GM18909 (cell line): ENCODE measurements around the gene PRKCA.

Source experiments
- ATAC-seq: cut with Tn5 transposase; IDR thresholded peaks from one replicate; pipeline ENCODE4 v1.9.1; 2021; ENCODE audit warnings: mild to moderate bottlenecking; ENCODE audit not compliant: unreplicated experiment, poor library complexity

The PRKCA gene

DNA sequence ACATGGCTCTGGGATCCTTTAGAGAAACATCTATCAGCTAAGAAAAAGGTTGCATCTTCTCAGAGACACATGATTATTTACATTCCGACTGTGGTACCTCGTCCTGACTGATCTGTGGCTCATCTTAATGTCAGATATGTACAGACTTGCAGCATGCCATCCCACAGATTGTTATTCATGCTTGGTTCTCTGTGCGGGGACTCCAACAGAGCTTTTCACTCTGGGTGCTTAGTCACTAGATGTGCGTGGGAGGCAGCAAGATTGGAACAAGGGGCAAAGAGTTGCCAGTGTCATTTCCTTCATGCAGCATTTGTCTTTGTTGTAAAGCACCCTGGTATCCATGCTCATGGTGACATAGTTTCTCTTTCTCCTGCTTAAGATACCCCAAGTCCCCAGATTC lies 353.4 kb downstream of the PRKCA start:
- ATAC-seq = no peak

- no peak for ATAC-seq
These were observed 359.2 kb downstream of the PRKCA start for GRCh38 chr17:66661411-66662256.

- no peak for ATAC-seq
These were observed 360.1 kb downstream of the PRKCA start for GRCh38 chr17:66662496-66662895.

- ATAC-seq = no peak
These were observed 360.7 kb downstream of the PRKCA start for GRCh38 chr17:66663041-66663606.

DNA sequence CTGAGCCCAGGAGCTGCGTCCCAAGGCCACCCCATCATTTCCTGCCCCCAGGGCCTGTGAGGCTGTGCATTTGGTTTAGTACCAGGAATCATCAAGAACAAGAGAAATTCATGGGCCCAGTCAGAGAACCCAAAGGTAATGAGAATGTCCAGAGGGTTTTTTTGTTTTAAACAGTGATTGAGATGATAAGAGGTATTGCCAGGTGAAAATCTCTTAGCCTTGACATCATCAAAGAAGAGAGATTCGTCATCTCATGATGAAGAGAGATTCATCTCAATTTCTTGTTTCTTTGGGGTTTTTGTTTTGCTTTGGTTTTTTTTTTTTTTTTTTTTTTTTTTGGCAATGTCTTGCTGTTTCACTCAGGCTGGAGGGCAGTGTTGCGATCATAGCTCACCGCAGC lies 361.9 kb downstream of the PRKCA start:
- ATAC-seq = no peak

DNA sequence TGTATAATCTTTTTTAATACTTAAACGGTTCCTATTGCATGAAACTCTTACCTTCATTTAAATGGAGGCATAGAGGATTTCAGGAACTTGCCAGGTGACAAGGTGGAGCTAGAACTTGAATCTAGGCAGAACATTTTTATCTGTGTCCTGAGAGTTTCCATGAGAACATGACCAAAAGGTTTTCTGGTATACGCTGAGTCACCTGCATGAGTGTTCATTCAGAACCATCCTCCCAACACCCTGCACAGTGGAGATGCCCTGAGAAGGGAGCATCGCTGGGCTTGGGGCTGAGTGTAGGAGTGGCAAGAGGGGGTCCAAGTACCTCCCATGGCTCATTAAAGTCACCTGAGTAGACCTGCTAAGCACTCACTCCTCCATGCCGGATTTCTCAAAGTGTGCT lies 362.8 kb downstream of the PRKCA start:
- ATAC-seq = no peak

- no peak for ATAC-seq
These were observed 364.7 kb downstream of the PRKCA start for GRCh38 chr17:66667090-66667489.

GRCh38 chr17:66667491-66668030 lies 365.1 kb downstream of the PRKCA start:
- ATAC-seq = no peak

GRCh38 chr17:66670206-66670605 lies 367.8 kb downstream of the PRKCA start:
- no peak for ATAC-seq

- no peak for ATAC-seq
These were observed 368.7 kb downstream of the PRKCA start for GRCh38 chr17:66671156-66671555.

DNA sequence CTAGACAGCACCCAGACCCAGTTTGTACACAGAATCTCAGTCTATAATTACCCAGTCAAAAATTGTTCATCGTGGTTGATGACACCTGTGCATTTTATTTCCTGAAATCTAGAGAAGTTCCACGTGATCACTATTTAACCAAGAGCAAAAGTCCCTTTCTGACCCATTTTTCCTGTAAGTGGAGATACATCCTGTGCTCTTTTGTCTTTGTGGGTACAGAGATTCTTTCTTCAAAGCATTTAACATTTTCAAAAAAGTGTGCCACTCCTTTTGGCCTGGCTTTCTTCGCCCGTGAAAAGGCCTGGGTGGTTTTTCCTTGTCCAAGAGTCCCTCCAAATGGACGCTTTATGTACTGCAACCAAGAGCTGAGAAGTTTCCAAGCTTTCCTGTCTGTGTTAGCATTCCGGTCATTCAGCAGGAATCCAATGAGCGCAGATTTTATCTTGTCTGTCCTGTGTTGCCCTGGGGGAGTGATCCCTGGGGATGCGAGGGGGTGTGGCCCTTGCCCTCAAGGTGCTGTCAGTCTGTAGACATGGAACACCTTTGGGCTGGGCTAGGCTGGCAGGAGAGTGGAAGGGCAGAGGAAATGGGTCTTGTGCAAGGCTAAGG lies 371.4 kb downstream of the PRKCA start:
- ATAC-seq = no peak

- no peak for ATAC-seq
These were observed 373.0 kb downstream of the PRKCA start for GRCh38 chr17:66675273-66675990.

DNA sequence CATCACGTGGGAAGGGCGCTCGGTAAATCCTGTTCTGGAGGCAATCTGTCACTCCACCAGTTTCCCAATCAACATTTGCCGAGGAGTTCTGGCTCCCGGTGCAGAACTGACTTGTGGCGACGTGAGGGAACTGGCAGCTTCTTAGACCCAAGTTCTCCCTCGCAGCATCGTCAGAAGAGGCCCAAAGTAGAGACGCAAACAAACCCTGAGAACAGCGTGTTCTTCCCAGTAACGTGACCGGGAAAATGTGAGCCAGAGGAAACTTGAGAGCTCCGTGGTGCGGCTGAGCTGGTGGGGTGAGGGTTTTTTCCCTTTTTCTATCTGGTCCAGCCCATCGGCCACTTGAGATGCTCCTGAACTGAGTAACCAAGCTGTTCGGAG lies 373.6 kb downstream of the PRKCA start:
- no peak for ATAC-seq

- ATAC-seq = no peak
These were observed 374.0 kb downstream of the PRKCA start for GRCh38 chr17:66676421-66676820.

- ATAC-seq = no peak
These were observed 375.0 kb downstream of the PRKCA start for GRCh38 chr17:66677201-66677981.

DNA sequence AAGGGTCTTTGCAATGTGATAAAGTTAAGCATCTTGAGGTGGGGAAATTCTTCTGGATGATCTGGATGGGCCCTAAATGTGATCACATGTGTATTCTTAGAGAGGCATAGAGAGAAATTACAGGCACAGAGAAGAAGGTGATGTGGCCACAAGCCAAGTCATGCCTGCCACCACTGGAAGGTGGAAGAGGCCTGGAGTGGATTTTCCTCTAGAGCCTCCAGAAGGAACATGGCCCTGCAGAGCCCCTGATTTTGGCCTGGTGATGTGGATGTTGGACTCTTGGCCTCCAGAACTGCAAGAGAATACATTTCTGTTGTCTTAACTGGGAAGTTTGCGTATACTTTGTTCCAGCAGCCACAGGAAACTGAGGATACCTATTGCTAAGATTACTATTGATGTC lies 375.6 kb downstream of the PRKCA start:
- ATAC-seq = no peak

DNA sequence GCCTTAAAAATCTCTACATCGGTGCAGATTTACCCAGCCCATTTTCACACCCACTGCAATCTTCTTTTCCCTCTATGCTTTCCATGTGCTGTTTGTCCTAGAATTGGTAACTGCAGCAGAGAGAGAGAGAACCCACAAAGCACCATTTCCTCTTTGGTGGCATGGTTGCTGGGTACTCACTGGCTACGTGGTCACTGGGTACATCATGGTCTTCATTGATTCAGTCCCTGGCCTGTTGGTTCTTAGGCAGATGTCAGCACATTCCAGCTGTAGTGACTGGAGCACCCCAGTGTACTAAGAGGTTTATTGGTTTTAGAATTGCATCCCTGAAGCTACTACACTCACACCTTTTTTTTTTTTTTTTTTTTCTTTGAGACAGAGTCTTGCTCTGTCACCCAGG lies 376.4 kb downstream of the PRKCA start:
- ATAC-seq = no peak

GRCh38 chr17:66679631-66680517 lies 377.5 kb downstream of the PRKCA start:
- ATAC-seq = no peak

GRCh38 chr17:66682283-66682682 lies 379.9 kb downstream of the PRKCA start:
- no peak for ATAC-seq
